Measurements from ENCODE around the gene PDSS1. TPM values are rescaled to one million over a fixed set of nuclear protein-coding genes. Genes with fewer than 3 reads are reported as not detected.

PDSS1 gene
- polyA plus RNA-seq, 3 donors = 12.1 to 13.1 (median 12.6) TPM

- Mint-ChIP-seq H3K4me3 (no peak overlapping the region), H3K27ac (no peak overlapping the region), H3K36me3 (peaks cover 61 to 96% of the 10 kb centered on the region in 2 donors), H3K9me3 (no peaks in the 10 kb centered on the region), H3K4me1 (peaks cover 5% of the 10 kb centered on the region), H3K27me3 (ENCODE audit: low read depth in 3 of 3) (no peaks in the 10 kb centered on the region)
- TF ChIP-seq, protein P1, sequence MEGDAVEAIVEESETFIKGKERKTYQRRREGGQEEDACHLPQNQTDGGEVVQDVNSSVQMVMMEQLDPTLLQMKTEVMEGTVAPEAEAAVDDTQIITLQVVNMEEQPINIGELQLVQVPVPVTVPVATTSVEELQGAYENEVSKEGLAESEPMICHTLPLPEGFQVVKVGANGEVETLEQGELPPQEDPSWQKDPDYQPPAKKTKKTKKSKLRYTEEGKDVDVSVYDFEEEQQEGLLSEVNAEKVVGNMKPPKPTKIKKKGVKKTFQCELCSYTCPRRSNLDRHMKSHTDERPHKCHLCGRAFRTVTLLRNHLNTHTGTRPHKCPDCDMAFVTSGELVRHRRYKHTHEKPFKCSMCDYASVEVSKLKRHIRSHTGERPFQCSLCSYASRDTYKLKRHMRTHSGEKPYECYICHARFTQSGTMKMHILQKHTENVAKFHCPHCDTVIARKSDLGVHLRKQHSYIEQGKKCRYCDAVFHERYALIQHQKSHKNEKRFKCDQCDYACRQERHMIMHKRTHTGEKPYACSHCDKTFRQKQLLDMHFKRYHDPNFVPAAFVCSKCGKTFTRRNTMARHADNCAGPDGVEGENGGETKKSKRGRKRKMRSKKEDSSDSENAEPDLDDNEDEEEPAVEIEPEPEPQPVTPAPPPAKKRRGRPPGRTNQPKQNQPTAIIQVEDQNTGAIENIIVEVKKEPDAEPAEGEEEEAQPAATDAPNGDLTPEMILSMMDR (IDR thresholded peaks at IDR 0.05) = no peak
- peaks cover 3% of the 10 kb centered on the region for H4K20me1 ChIP-seq (ENCODE audit: insufficient read depth, low read length)
- H3K9ac ChIP-seq (ENCODE audit: insufficient read depth, low read length, poor library complexity, severe bottlenecking) = no peak overlapping the region
- H2AFZ ChIP-seq (ENCODE audit: insufficient read depth, low read depth, low read length, poor library complexity, severe bottlenecking) = no peak overlapping the region
- no peak overlapping the region for H3K4me3 ChIP-seq (replicated peaks in 1 of 3; ENCODE audit: low read depth in 2 of 3, low read length in 3 of 3)
- H3K27ac ChIP-seq (ENCODE audit: low read depth in 1 of 2, low read length in 2 of 2) = no peak overlapping the region
- H3K27me3 ChIP-seq (ENCODE audit: control insufficient read depth in 2 of 2, insufficient read depth in 2 of 2, low read length in 2 of 2) = no peaks in the 10 kb centered on the region
- H3K36me3 ChIP-seq (replicated peaks in 1 of 2; ENCODE audit: control insufficient read depth in 1 of 2, insufficient read depth in 2 of 2, low read length in 2 of 2) = peaks cover 69 to 95% of the 10 kb centered on the region in 2 donors
- intact Hi-C loops (cut with micrococcal nuclease) = loop anchor here in 1 of 2 donors (10.0 kb wide), 1 partner anchor 395 kb away; no protein-coding TSS in a partner anchor
- H3K4me1 ChIP-seq (ENCODE audit: control insufficient read depth in 1 of 2, insufficient read depth in 2 of 2, low read length in 2 of 2) = no peaks in the 10 kb centered on the region
- no peaks in the 10 kb centered on the region for H3K9me3 ChIP-seq (replicated peaks in 1 of 2; ENCODE audit: control insufficient read depth in 1 of 2, insufficient read depth in 1 of 2, low read length in 2 of 2)
- WGBS (ENCODE audit: insufficient coverage) = no CpG with 5 or more reads among the region's 4 CpGs
- H3K4me2 ChIP-seq (replicated peaks; ENCODE audit: extremely low read depth, low read length, poor library complexity, severe bottlenecking) = no peak overlapping the region
- no peak for DNase-seq
- H3K79me2 ChIP-seq (ENCODE audit: insufficient read depth, low read length) = peaks cover 7% of the 10 kb centered on the region
Measured at GRCh38 chr10:26729395-26729794, 31.9 kb downstream of the PDSS1 start.

DNA sequence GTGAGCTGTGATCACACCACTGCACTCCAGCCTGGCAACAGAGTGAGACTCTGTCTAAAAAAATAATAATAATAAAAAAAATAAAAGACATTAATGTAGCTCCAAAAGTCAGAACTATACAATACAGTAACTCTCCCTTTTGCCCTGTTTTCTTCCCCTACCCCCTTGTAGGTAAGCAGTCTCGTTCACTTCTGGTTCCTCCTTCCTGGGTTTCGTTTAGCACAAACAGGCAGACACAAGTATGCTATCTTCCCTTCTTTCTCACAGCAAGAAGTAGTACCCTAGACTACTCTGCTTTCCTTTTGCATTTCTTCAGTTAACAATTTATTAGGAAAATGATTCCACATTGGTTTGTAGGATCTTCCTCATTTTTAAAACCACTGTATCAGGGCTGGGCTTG, 33.1 kb downstream of the PDSS1 start:
- no peak overlapping the region for H3K27ac ChIP-seq (ENCODE audit: low read depth in 1 of 2, low read length in 2 of 2)
- TF ChIP-seq, protein P1 (IDR thresholded peaks at IDR 0.05) = no peak
- Mint-ChIP-seq H3K27me3 (ENCODE audit: low read depth in 3 of 3) (no peaks in the 10 kb centered on the region), H3K27ac (peak overlapping the region in 2 of 7 donors; percentile 5 to 59), H3K9me3 (no peaks in the 10 kb centered on the region), H3K36me3 (peaks cover 61 to 96% of the 10 kb centered on the region in 2 donors), H3K4me1 (peaks cover 5% of the 10 kb centered on the region), H3K4me3 (no peak overlapping the region)
- H3K36me3 ChIP-seq (replicated peaks in 1 of 2; ENCODE audit: control insufficient read depth in 1 of 2, insufficient read depth in 2 of 2, low read length in 2 of 2) = peaks cover 69 to 95% of the 10 kb centered on the region in 2 donors
- no peaks in the 10 kb centered on the region for H3K27me3 ChIP-seq (ENCODE audit: control insufficient read depth in 2 of 2, insufficient read depth in 2 of 2, low read length in 2 of 2)
- no peaks in the 10 kb centered on the region for H3K4me1 ChIP-seq (ENCODE audit: control insufficient read depth in 1 of 2, insufficient read depth in 2 of 2, low read length in 2 of 2)
- no peak overlapping the region for H3K9ac ChIP-seq (ENCODE audit: insufficient read depth, low read length, poor library complexity, severe bottlenecking)
- no peak for DNase-seq
- H3K79me2 ChIP-seq (ENCODE audit: insufficient read depth, low read length) = peaks cover 7% of the 10 kb centered on the region
- peaks cover 3% of the 10 kb centered on the region for H4K20me1 ChIP-seq (ENCODE audit: insufficient read depth, low read length)
- intact Hi-C loops (cut with micrococcal nuclease) = no loop called here
- WGBS (ENCODE audit: insufficient coverage) = 63% methylated on average over 2 of the region's 2 CpGs
- H2AFZ ChIP-seq (ENCODE audit: insufficient read depth, low read depth, low read length, poor library complexity, severe bottlenecking) = no peak overlapping the region
- no peak overlapping the region for H3K4me2 ChIP-seq (replicated peaks; ENCODE audit: extremely low read depth, low read length, poor library complexity, severe bottlenecking)
- no peak overlapping the region for H3K4me3 ChIP-seq (replicated peaks in 1 of 3; ENCODE audit: low read depth in 2 of 3, low read length in 3 of 3)
- H3K9me3 ChIP-seq (replicated peaks in 1 of 2; ENCODE audit: control insufficient read depth in 1 of 2, insufficient read depth in 1 of 2, low read length in 2 of 2) = no peaks in the 10 kb centered on the region

Data from CD14-positive monocyte (primary cell).